Prostate gland (tissue), 2 donors: Measurements from ENCODE around the gene APOLD1.

Source experiments
- CTCF ChIP-seq, 4 experiments: fragments of 200-600 bp in 2 of 4; fragments of 450-650 bp in 2 of 4; sonication (generic) in 2 of 4; IDR thresholded peaks; 1 replicate in 3 of 4; 2 replicates in 1 of 4; pipeline ENCODE4 v1.5.1; 2016 to 2019; ENCODE audit warnings: antibody characterized with exemption in 4 of 4, mild to moderate bottlenecking in 2 of 4, moderate library complexity in 2 of 4
- POLR2A ChIP-seq: fragments of 450-650 bp; IDR thresholded peaks from one replicate; pipeline ENCODE4 v1.6.1; 2016; ENCODE audit warnings: antibody characterized with exemption, mild to moderate bottlenecking
- POLR2AphosphoS5 ChIP-seq: sonication (generic); formaldehyde crosslinking; IDR thresholded peaks from one replicate; pipeline ENCODE4 v1.6.1; 2017; ENCODE audit warnings: antibody characterized with exemption

GRCh38 chr12:12757121-12757520, 28.3 kb upstream of the APOLD1 start:
- no peak for TF ChIP-seq CTCF (IDR thresholded peaks at IDR 0.05)
- TF ChIP-seq POLR2A: no peak
- no peak for TF ChIP-seq POLR2AphosphoS5
